ENCODE measurements around the gene CD300A. TPM values are rescaled to one million over a fixed set of nuclear protein-coding genes. Genes with fewer than 3 reads are reported as not detected.

Gene CD300A
- total and polyA plus RNA-seq, 2 donors (not counting 3 experiments of a cell fraction or from before 2014, with no cell fraction given): not detected

DNA sequence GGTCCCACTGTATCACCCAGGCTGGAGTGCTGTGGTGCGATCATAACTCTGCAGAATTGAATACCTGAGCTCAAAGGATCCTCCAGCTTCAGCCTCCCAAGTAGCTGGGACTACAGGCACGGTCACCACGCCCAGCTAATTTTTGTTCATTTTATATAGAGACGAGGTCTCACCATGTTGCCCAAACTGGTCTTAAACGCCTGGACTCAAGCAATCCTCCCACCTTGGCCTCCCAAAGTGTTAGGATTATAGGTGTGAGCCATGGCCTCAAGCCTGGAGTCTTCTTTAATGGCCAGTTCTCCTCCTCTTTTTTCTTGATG is 64.4 kb downstream of the CD300A start:
- no TSS peak for BruUV-seq (replicated peaks)
- FAIRE-seq (no peak), DNase-seq (ENCODE audit: low read depth, low spot score) (no peak)
- dilution Hi-C loops (cut with MboI; ENCODE audit: extremely low pct_ligation_motif_present, low sequenced_read_pairs): no loop called here
- H2AFZ ChIP-seq (ENCODE audit: low read depth, low read length): no peak overlapping the region
- H3K36me3 ChIP-seq (ENCODE audit: control insufficient read depth in 2 of 2, extremely low read depth in 1 of 2, insufficient read depth in 2 of 2, low read length in 2 of 2): no peaks in the 10 kb centered on the region
- no peak overlapping the region for H3K4me2 ChIP-seq (ENCODE audit: insufficient read depth, low read length)
- no peaks in the 10 kb centered on the region for H3K27me3 ChIP-seq (ENCODE audit: control insufficient read depth in 2 of 2, insufficient read depth in 2 of 2, low read length in 2 of 2)
- CTCF ChIA-PET: no interaction called here
- no peak overlapping the region for H3K4me3 ChIP-seq (replicated peaks in 1 of 3; ENCODE audit: insufficient read depth in 1 of 3, low read depth in 1 of 3, low read length in 3 of 3)
- no peak overlapping the region for H3K9ac ChIP-seq (replicated peaks; ENCODE audit: extremely low read depth, insufficient read depth, low read length)
- POLR2A ChIA-PET: no interaction called here
- H4K20me1 ChIP-seq (replicated peaks; ENCODE audit: control insufficient read depth, extremely low read depth, insufficient read depth, low read length): no peaks in the 10 kb centered on the region
- H3K4me1 ChIP-seq (ENCODE audit: control insufficient read depth, extremely low read depth, insufficient read depth, low read length): no peaks in the 10 kb centered on the region
- no peaks in the 10 kb centered on the region for H3K79me2 ChIP-seq (ENCODE audit: control insufficient read depth, insufficient read depth, low read length)
- no peaks in the 10 kb centered on the region for H3K9me1 ChIP-seq (replicated peaks; ENCODE audit: control insufficient read depth, extremely low read depth, insufficient read depth, low read length)
- intact Hi-C loops (cut with micrococcal nuclease): no loop called here
- H3K9me3 ChIP-seq (replicated peaks; ENCODE audit: control insufficient read depth, insufficient read depth, low read length): no peaks in the 10 kb centered on the region
- H3K27ac ChIP-seq (ENCODE audit: insufficient read depth, low read depth, low read length): no peak overlapping the region
- no peak for TF ChIP-seq POLR2A (IDR thresholded peaks at IDR 0.05; ENCODE audit: low read depth, low read length)
- no peak for TF ChIP-seq GATA2 (IDR thresholded peaks at IDR 0.05; ENCODE audit: insufficient read depth, insufficient read length, low read depth, low read length)
- no peak for TF ChIP-seq FOS (IDR thresholded peaks at IDR 0.05; ENCODE audit: borderline replicate concordance, insufficient read depth, low read length)
- TF ChIP-seq JUN (IDR thresholded peaks at IDR 0.05; ENCODE audit: borderline replicate concordance, insufficient read depth, insufficient read length, low read depth): no peak
- TF ChIP-seq CTCF (IDR thresholded peaks at IDR 0.05; ENCODE audit: extremely low read depth in 1 of 2, insufficient read depth in 1 of 2, low read depth in 1 of 2, low read length in 2 of 2): no peak
- no peak for TF ChIP-seq MYC (IDR thresholded peaks at IDR 0.05; ENCODE audit: low read depth, low read length)
- TF ChIP-seq POLR2AphosphoS5 (IDR thresholded peaks at IDR 0.05; ENCODE audit: insufficient read depth, low read depth, low read length): no peak
- no peak for TF ChIP-seq MAX (IDR thresholded peaks at IDR 0.05; ENCODE audit: insufficient read depth, insufficient read length)
- TF ChIP-seq EZH2 (IDR thresholded peaks at IDR 0.05; ENCODE audit: borderline replicate concordance, low read depth, low read length, severe bottlenecking): no peak

All from endothelial cell of umbilical vein (primary cell).